Ovary (tissue), 3 donors: ENCODE results near the gene PLIN4.

Source experiments
- POLR2A ChIP-seq: fragments of 450-650 bp; IDR thresholded peaks from one replicate; pipeline ENCODE4 v1.6.1; 2017; ENCODE audit warnings: antibody characterized with exemption, mild to moderate bottlenecking, moderate library complexity
- TF ChIP-seq, protein P1 (sequence below), 3 donors: fragments of 450-650 bp in 2 of 3; fragments of 200-600 bp in 1 of 3; IDR thresholded peaks; one replicate each; pipeline versions ENCODE4 v1.5.1 to v1.8.0; 2016 to 2022; ENCODE audit warnings: antibody characterized with exemption in 3 of 3, mild to moderate bottlenecking in 1 of 3
- donor health status: DM: no; HTN: no; CAD: no.

DNA sequence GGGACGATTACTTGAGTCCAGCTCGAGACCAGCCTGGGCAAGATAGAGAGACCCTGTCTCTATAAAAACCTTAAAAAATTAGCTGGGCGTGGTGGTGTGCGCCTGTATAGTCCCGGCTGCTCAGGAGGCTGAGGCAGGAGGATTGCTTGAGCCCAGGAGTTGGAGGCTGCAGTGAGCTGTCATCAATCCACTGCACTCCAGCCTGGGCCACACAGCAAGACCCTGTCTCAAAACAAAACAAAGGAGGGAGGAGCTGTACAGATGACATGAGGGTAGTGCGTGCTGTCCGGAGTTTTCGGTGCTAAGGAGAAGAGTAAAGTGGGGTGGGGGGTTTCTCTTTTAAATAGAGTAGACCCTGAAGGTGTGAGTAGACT lies 23.6 kb downstream of the PLIN4 start:
- no peak for TF ChIP-seq POLR2A
- TF ChIP-seq, protein P1, sequence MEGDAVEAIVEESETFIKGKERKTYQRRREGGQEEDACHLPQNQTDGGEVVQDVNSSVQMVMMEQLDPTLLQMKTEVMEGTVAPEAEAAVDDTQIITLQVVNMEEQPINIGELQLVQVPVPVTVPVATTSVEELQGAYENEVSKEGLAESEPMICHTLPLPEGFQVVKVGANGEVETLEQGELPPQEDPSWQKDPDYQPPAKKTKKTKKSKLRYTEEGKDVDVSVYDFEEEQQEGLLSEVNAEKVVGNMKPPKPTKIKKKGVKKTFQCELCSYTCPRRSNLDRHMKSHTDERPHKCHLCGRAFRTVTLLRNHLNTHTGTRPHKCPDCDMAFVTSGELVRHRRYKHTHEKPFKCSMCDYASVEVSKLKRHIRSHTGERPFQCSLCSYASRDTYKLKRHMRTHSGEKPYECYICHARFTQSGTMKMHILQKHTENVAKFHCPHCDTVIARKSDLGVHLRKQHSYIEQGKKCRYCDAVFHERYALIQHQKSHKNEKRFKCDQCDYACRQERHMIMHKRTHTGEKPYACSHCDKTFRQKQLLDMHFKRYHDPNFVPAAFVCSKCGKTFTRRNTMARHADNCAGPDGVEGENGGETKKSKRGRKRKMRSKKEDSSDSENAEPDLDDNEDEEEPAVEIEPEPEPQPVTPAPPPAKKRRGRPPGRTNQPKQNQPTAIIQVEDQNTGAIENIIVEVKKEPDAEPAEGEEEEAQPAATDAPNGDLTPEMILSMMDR (IDR thresholded peaks at IDR 0.05) = no peak
